ENCODE results near the gene KDM4F. TPM values are rescaled to one million over a fixed set of nuclear protein-coding genes. Genes with fewer than 3 reads are reported as not detected.

The KDM4F gene
- total and polyA plus RNA-seq, 8 donors = not detected

- intact Hi-C loops (cut with DNase I) = no loop called here
- 88 to 89% methylated on average over 1 of the region's 1 CpG for WGBS, 2 donors
- Histone ChIP-seq H3K36me3 (no peaks in the 10 kb centered on the region), H3K4me3 (no peak overlapping the region), H3K4me1 (no peaks in the 10 kb centered on the region), H3K27ac (no peak overlapping the region), H3K9me3 (no peaks in the 10 kb centered on the region), H3K27me3 (no peaks in the 10 kb centered on the region)
- DNase-seq (no peak), ATAC-seq (no peak), FAIRE-seq (no peak)
- TF ChIP-seq CTCF (IDR thresholded peaks at IDR 0.05) = no peak
Observed at GRCh38 chr11:95058621-95059020, 9.4 kb downstream of the KDM4F start.

GRCh38 chr11:95059046-95059445 is 9.8 kb downstream of the KDM4F start:
- ATAC-seq (no peak), FAIRE-seq (no peak), DNase-seq (no peak)
- Histone ChIP-seq H3K27me3 (no peaks in the 10 kb centered on the region), H3K9me3 (no peaks in the 10 kb centered on the region), H3K4me3 (no peak overlapping the region), H3K36me3 (no peaks in the 10 kb centered on the region), H3K4me1 (no peaks in the 10 kb centered on the region), H3K27ac (no peak overlapping the region)
- 84 to 87% methylated on average over 6 of the region's 6 CpGs for WGBS, 2 donors
- TF ChIP-seq CTCF (IDR thresholded peaks at IDR 0.05) = no peak
- intact Hi-C loops (cut with DNase I) = no loop called here

GRCh38 chr11:95065336-95065735 is 16.1 kb downstream of the KDM4F start:
- WGBS, 2 donors = 94 to 99% methylated on average over 1 of the region's 1 CpG
- no peak overlapping the region for H3K27ac ChIP-seq
- DNase-seq (no peak), ATAC-seq (no peak), FAIRE-seq (no peak)
- no peak overlapping the region for H3K4me3 ChIP-seq
- H3K36me3 ChIP-seq = no peaks in the 10 kb centered on the region
- H3K27me3 ChIP-seq = no peaks in the 10 kb centered on the region
- no peaks in the 10 kb centered on the region for H3K9me3 ChIP-seq
- H3K4me1 ChIP-seq = peaks cover 10 to 19% (median 18%) of the 10 kb centered on the region in 3 donors
- no peak for TF ChIP-seq CTCF (IDR thresholded peaks at IDR 0.05)
- intact Hi-C loops (cut with DNase I) = no loop called here

GRCh38 chr11:95066716-95067038 is 17.5 kb downstream of the KDM4F start, which contains the start of gene SRSF8:
SRSF8 (plus strand) TSS chr11:95066919; CDS start chr11:95067227, 308 bp downstream.
- whole genome bisulfite sequencing, 2 donors = 0 to 1% methylated on average over 4 of the region's 4 CpGs
- TF ChIP-seq CTCF (IDR thresholded peaks at IDR 0.05) = no peak
- Histone ChIP-seq H3K9me3 (no peaks in the 10 kb centered on the region), H3K4me3 (peak within 1 kb of the TSS; percentile 49 to 80 (median 72)), H3K27me3 (no peaks in the 10 kb centered on the region), H3K36me3 (no peaks in the 10 kb centered on the region), H3K4me1 (peaks cover 10 to 19% (median 18%) of the 10 kb centered on the region in 3 donors), H3K27ac (peak within 1 kb of the TSS; percentile 96 to 98 (median 98))
- FAIRE-seq (no peak), DNase-seq (no peak), ATAC-seq (peak in 2 of 4 donors; percentile 63 to 67)
- intact Hi-C loops (cut with DNase I) = no loop called here

GRCh38 chr11:95067039-95067840 is 18.0 kb downstream of the KDM4F start:
- peak; percentile 75 to 87 (median 84) for ATAC-seq
- peak in 2 of 4 donors; percentile 39 to 54 for TF ChIP-seq CTCF (IDR thresholded peaks at IDR 0.05)
- Histone ChIP-seq H3K9me3 (no peaks in the 10 kb centered on the region), H3K27me3 (no peaks in the 10 kb centered on the region), H3K4me3 (peak overlapping the region; percentile 49 to 80 (median 72)), H3K27ac (peak overlapping the region; percentile 96 to 98 (median 98)), H3K36me3 (no peaks in the 10 kb centered on the region), H3K4me1 (peaks cover 10 to 19% (median 18%) of the 10 kb centered on the region in 3 donors)
- peak; percentile 78 to 90 (median 88) for DNase-seq
- intact Hi-C loops (cut with DNase I) = no loop called here
- WGBS, 2 donors = 0% methylated on average over 85 to 98 of the region's 98 CpGs
- FAIRE-seq = no peak

All from pancreas (tissue), 10 donors.